OCI-LY1 (cell line): Measurements from ENCODE around the gene CDPF1.

ENCODE experiments used
- CTCF ChIP-seq: fragments of 200-600 bp; sonication (generic), shearing (Covaris generic); IDR thresholded peaks from 2 replicates; pipeline ENCODE4 v1.5.1; 2017; ENCODE audit warnings: mild to moderate bottlenecking, antibody characterized with exemption, low read length, moderate library complexity, mixed read lengths
- EZH2 ChIP-seq: fragments of 200-600 bp; sonication (generic), shearing (Covaris generic); IDR thresholded peaks from 2 replicates; pipeline ENCODE4 v1.8.0; 2017; ENCODE audit warnings: borderline replicate concordance, mixed run types, mild to moderate bottlenecking, antibody characterized with exemption, low read length, moderate library complexity, mixed read lengths

GRCh38 chr22:46226577-46226976 is 23.5 kb downstream of the CDPF1 start:
- TF ChIP-seq EZH2 (no peak), CTCF (no peak)
